ENCODE measurements around the gene BSG.

Gene BSG

DNA sequence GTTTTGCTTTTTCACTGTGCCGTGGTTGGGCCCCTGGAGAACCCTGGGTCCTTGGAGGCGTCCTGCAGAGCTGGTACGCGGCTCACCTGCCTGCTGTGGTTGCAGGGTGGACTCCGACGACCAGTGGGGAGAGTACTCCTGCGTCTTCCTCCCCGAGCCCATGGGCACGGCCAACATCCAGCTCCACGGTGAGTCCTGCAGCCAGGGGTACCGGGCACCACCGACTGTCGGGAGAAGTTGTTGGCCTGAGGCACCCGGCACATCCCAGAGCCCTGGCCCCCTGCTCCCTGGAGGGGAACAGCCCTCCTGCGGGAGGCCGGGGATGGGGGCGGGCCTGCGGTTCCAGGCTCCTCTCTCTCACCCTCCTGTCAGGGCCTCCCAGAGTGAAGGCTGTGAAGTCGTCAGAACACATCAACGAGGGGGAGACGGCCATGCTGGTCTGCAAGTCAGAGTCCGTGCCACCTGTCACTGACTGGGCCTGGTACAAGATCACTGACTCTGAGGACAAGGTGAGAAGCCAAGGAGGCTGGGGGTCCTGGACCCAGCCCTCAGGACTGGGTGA is 8.0 kb downstream of the BSG start:
- H3K36me3 ChIP-seq (ENCODE audit: control insufficient read depth, low read length): peaks cover 58% of the 10 kb centered on the region
- TF ChIP-seq, protein P1, sequence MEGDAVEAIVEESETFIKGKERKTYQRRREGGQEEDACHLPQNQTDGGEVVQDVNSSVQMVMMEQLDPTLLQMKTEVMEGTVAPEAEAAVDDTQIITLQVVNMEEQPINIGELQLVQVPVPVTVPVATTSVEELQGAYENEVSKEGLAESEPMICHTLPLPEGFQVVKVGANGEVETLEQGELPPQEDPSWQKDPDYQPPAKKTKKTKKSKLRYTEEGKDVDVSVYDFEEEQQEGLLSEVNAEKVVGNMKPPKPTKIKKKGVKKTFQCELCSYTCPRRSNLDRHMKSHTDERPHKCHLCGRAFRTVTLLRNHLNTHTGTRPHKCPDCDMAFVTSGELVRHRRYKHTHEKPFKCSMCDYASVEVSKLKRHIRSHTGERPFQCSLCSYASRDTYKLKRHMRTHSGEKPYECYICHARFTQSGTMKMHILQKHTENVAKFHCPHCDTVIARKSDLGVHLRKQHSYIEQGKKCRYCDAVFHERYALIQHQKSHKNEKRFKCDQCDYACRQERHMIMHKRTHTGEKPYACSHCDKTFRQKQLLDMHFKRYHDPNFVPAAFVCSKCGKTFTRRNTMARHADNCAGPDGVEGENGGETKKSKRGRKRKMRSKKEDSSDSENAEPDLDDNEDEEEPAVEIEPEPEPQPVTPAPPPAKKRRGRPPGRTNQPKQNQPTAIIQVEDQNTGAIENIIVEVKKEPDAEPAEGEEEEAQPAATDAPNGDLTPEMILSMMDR (IDR thresholded peaks at IDR 0.05; ENCODE audit: low read depth, low read length, poor library complexity, severe bottlenecking): no peak
- no peak for TF ChIP-seq EZH2phosphoT487 (IDR thresholded peaks at IDR 0.05; ENCODE audit: borderline replicate concordance, low read length)
- H3F3A ChIP-seq (ENCODE audit: control insufficient read depth, insufficient read depth): no peaks in the 10 kb centered on the region
- H3K4me3 ChIP-seq (ENCODE audit: low read length): no peak overlapping the region
- H3K9me2 ChIP-seq (replicated peaks; ENCODE audit: control insufficient read depth, low read length): no peaks in the 10 kb centered on the region
- peaks cover 13% of the 10 kb centered on the region for H4K20me1 ChIP-seq (ENCODE audit: control insufficient read depth, insufficient read depth, low read depth, low read length)
- no peaks in the 10 kb centered on the region for H3K4me1 ChIP-seq (ENCODE audit: control insufficient read depth, low read length)
- H3K9me3 ChIP-seq (ENCODE audit: control insufficient read depth, insufficient read depth, low read length): no peaks in the 10 kb centered on the region
- peaks cover 51% of the 10 kb centered on the region for H3K79me2 ChIP-seq (ENCODE audit: control insufficient read depth, low read length)
- H3K27ac ChIP-seq (ENCODE audit: low read depth, low read length): no peak overlapping the region
- H3K4me2 ChIP-seq (ENCODE audit: low read length): no peak overlapping the region
- no peaks in the 10 kb centered on the region for H3K27me3 ChIP-seq (ENCODE audit: control insufficient read depth, low read length)

DNA sequence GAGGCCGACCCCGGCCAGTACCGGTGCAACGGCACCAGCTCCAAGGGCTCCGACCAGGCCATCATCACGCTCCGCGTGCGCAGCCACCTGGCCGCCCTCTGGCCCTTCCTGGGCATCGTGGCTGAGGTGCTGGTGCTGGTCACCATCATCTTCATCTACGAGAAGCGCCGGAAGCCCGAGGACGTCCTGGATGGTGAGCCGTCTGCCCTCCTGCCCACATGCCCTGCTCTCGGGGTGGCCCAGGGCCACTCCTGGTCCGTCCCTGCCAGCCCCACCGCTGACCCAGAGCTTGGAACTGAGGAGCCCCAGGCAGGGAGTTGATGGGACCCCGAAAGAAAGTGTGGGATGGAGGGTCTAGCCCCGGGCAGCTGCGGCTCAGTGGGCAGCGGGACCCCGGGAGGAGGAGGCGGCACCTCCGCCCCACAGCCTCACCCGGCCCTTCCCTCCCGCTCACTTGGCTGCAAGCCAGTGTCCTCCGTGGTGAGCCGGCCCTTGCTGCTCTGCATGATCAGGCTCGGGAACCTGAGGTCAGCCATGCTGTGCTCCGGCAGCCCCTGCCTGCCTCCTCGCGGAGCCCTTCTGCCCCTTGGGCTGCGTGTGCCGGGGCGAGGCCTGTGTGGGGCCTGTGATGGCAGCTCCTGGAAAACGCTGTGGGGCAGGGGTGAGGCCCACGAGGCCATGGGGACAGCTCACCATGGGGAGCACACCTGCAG is 9.2 kb downstream of the BSG start:
- Histone ChIP-seq H3K4me1 (ENCODE audit: control insufficient read depth, low read length) (no peaks in the 10 kb centered on the region), H4K20me1 (ENCODE audit: control insufficient read depth, insufficient read depth, low read depth, low read length) (peaks cover 12% of the 10 kb centered on the region), H3F3A (ENCODE audit: control insufficient read depth, insufficient read depth) (no peaks in the 10 kb centered on the region), H3K4me2 (ENCODE audit: low read length) (no peak overlapping the region), H3K4me3 (ENCODE audit: low read length) (no peak overlapping the region), H3K27ac (ENCODE audit: low read depth, low read length) (no peak overlapping the region), H3K27me3 (ENCODE audit: control insufficient read depth, low read length) (no peaks in the 10 kb centered on the region), H3K36me3 (ENCODE audit: control insufficient read depth, low read length) (peaks cover 50% of the 10 kb centered on the region), H3K9me3 (ENCODE audit: control insufficient read depth, insufficient read depth, low read length) (no peaks in the 10 kb centered on the region), H3K9me2 (replicated peaks; ENCODE audit: control insufficient read depth, low read length) (no peaks in the 10 kb centered on the region), H3K79me2 (ENCODE audit: control insufficient read depth, low read length) (peaks cover 39% of the 10 kb centered on the region)
- no peak for TF ChIP-seq EZH2phosphoT487 (IDR thresholded peaks at IDR 0.05; ENCODE audit: borderline replicate concordance, low read length)
- TF ChIP-seq, protein P1 (IDR thresholded peaks at IDR 0.05; ENCODE audit: low read depth, low read length, poor library complexity, severe bottlenecking): no peak

DNA sequence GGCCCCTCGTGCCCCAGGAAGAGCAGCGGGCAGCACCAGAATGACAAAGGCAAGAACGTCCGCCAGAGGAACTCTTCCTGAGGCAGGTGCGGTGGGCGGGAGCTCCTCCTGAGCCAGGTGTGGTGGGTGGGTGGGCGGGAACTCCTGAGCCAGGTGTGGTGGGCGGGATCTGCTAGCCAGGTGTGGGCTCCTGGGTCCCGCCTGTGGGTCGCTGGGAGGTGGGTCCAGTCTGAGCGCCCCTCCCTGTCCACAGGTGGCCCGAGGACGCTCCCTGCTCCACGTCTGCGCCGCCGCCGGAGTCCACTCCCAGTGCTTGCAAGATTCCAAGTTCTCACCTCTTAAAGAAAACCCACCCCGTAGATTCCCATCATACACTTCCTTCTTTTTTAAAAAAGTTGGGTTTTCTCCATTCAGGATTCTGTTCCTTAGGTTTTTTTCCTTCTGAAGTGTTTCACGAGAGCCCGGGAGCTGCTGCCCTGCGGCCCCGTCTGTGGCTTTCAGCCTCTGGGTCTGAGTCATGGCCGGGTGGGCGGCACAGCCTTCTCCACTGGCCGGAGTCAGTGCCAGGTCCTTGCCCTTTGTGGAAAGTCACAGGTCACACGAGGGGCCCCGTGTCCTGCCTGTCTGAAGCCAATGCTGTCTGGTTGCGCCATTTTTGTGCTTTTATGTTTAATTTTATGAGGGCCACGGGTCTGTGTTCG is 10.3 kb downstream of the BSG start:
- Histone ChIP-seq H3K9me2 (replicated peaks; ENCODE audit: control insufficient read depth, low read length) (no peaks in the 10 kb centered on the region), H3K27ac (ENCODE audit: low read depth, low read length) (no peak overlapping the region), H3K4me1 (ENCODE audit: control insufficient read depth, low read length) (no peaks in the 10 kb centered on the region), H3K4me2 (ENCODE audit: low read length) (no peak overlapping the region), H4K20me1 (ENCODE audit: control insufficient read depth, insufficient read depth, low read depth, low read length) (peaks cover 6% of the 10 kb centered on the region; the same call in 1 of the 2 replicates), H3K4me3 (ENCODE audit: low read length) (no peak overlapping the region), H3K36me3 (ENCODE audit: control insufficient read depth, low read length) (peaks cover 41% of the 10 kb centered on the region), H3K9me3 (ENCODE audit: control insufficient read depth, insufficient read depth, low read length) (no peaks in the 10 kb centered on the region), H3K27me3 (ENCODE audit: control insufficient read depth, low read length) (no peaks in the 10 kb centered on the region), H3K79me2 (ENCODE audit: control insufficient read depth, low read length) (peaks cover 28% of the 10 kb centered on the region), H3F3A (ENCODE audit: control insufficient read depth, insufficient read depth) (no peaks in the 10 kb centered on the region)
- TF ChIP-seq EZH2phosphoT487 (IDR thresholded peaks at IDR 0.05; ENCODE audit: borderline replicate concordance, low read length): no peak
- TF ChIP-seq, protein P1 (IDR thresholded peaks at IDR 0.05; ENCODE audit: low read depth, low read length, poor library complexity, severe bottlenecking): no peak
